ENCODE data around the gene GREB1. TPM values are rescaled to one million over a fixed set of nuclear protein-coding genes. Genes with fewer than 3 reads are reported as not detected.

Gene GREB1
- polyA plus RNA-seq, 3 donors: 1.1 to 1.4 (median 1.3) TPM

- H3K27ac ChIP-seq (ENCODE audit: low read depth, low read length): no peak overlapping the region
- WGBS, 3 donors: 72 to 94% (median 93%) methylated on average over 2 of the region's 2 CpGs
Measured at GRCh38 chr2:11663427-11663826, 129.6 kb downstream of the GREB1 start.

- 82 to 86% (median 86%) methylated on average over 11 of the region's 11 CpGs for WGBS, 3 donors
- H3K27ac ChIP-seq (ENCODE audit: low read depth, low read length): no peak overlapping the region
Measured at GRCh38 chr2:11665028-11665427, 131.2 kb downstream of the GREB1 start.

GRCh38 chr2:11665510-11666362, 131.9 kb downstream of the GREB1 start:
- WGBS, 3 donors: 70 to 80% (median 80%) methylated on average over 10 of the region's 10 CpGs

GRCh38 chr2:11667194-11667593, 133.3 kb downstream of the GREB1 start:
- 66 to 77% (median 71%) methylated on average over 3 of the region's 3 CpGs for WGBS, 3 donors
- no peak overlapping the region for H3K27ac ChIP-seq (ENCODE audit: low read depth, low read length)

More at GRCh38 chr2:11665510-11666362, 131.9 kb downstream of the GREB1 start:
- no peak overlapping the region for H3K27ac ChIP-seq (ENCODE audit: low read depth, low read length)

GRCh38 chr2:11667866-11668637, 134.2 kb downstream of the GREB1 start:
- WGBS, 3 donors: 76 to 78% (median 76%) methylated on average over 16 of the region's 16 CpGs
- H3K27ac ChIP-seq (ENCODE audit: low read depth, low read length): no peak overlapping the region

GRCh38 chr2:11669454-11670291, 135.8 kb downstream of the GREB1 start, which contains the start of gene NTSR2:
Gene NTSR2, minus strand, starts transcription at chr2:11670195. Its CDS starts 66 bp downstream, at chr2:11670129.
- 18 to 21% (median 18%) methylated on average over 83 to 93 of the region's 93 CpGs for WGBS, 3 donors
- no peak within 1 kb of the TSS for H3K27ac ChIP-seq (ENCODE audit: low read depth, low read length)

- WGBS, 3 donors: 50 to 72% (median 51%) methylated on average over 3 of the region's 3 CpGs
- no peak overlapping the region for H3K27ac ChIP-seq (ENCODE audit: low read depth, low read length)
Measured at GRCh38 chr2:11672407-11672806, 138.6 kb downstream of the GREB1 start.

- WGBS, 3 donors: 71 to 80% (median 73%) methylated on average over 10 of the region's 10 CpGs
Measured at GRCh38 chr2:11674983-11675382, 141.1 kb downstream of the GREB1 start.

GRCh38 chr2:11675423-11676112, 141.7 kb downstream of the GREB1 start:
- 79 to 88% (median 80%) methylated on average over 3 of the region's 3 CpGs for WGBS, 3 donors

More at GRCh38 chr2:11674983-11675382, 141.1 kb downstream of the GREB1 start:
- no peak overlapping the region for H3K27ac ChIP-seq (ENCODE audit: low read depth, low read length)

GRCh38 chr2:11676640-11677039, 142.8 kb downstream of the GREB1 start:
- no peak overlapping the region for H3K27ac ChIP-seq (ENCODE audit: low read depth, low read length)
- WGBS, 3 donors: 40 to 44% (median 43%) methylated on average over 11 of the region's 11 CpGs

More at GRCh38 chr2:11675423-11676112, 141.7 kb downstream of the GREB1 start:
- H3K27ac ChIP-seq (ENCODE audit: low read depth, low read length): no peak overlapping the region

GRCh38 chr2:11677136-11678055, 143.6 kb downstream of the GREB1 start:
- H3K27ac ChIP-seq (ENCODE audit: low read depth, low read length): no peak overlapping the region
- WGBS, 3 donors: 41 to 49% (median 43%) methylated on average over 27 of the region's 27 CpGs

GRCh38 chr2:11678306-11678960, 144.6 kb downstream of the GREB1 start:
- WGBS, 3 donors: 71 to 85% (median 76%) methylated on average over 14 of the region's 14 CpGs
- H3K27ac ChIP-seq (ENCODE audit: low read depth, low read length): no peak overlapping the region

- no peak overlapping the region for H3K27ac ChIP-seq (ENCODE audit: low read depth, low read length)
- 75 to 81% (median 76%) methylated on average over 7 of the region's 7 CpGs for WGBS, 3 donors
Measured at GRCh38 chr2:11679016-11679415, 145.2 kb downstream of the GREB1 start.

GRCh38 chr2:11679486-11680181, 145.8 kb downstream of the GREB1 start:
- no peak overlapping the region for H3K27ac ChIP-seq (ENCODE audit: low read depth, low read length)
- WGBS, 3 donors: 76 to 80% (median 76%) methylated on average over 13 of the region's 13 CpGs

- no peak overlapping the region for H3K27ac ChIP-seq (ENCODE audit: low read depth, low read length)
- WGBS, 3 donors: 48 to 80% (median 78%) methylated on average over 16 of the region's 16 CpGs
Measured at GRCh38 chr2:11680182-11680900, 146.5 kb downstream of the GREB1 start.
